GM18520 (cell line): ENCODE measurements around the gene CRB1.
"Not testable (repeated sequence)": the region's sequence is repeated elsewhere in the genome, so short reads cannot be mapped to it uniquely, and the experiment has no call there.

Experiments used
- ATAC-seq: cut with Tn5 transposase; IDR thresholded peaks from one replicate; pipeline ENCODE4 v1.9.1; 2021; ENCODE audit not compliant: unreplicated experiment

Gene CRB1

GRCh38 chr1:197451381-197451780, 183.3 kb downstream of the CRB1 start:
- ATAC-seq = no peak

- ATAC-seq = no peak
Observed at GRCh38 chr1:197453376-197454058, 185.5 kb downstream of the CRB1 start.

- ATAC-seq = no peak
Observed at GRCh38 chr1:197462539-197462938, 194.5 kb downstream of the CRB1 start.

GRCh38 chr1:197463142-197463541, 195.1 kb downstream of the CRB1 start:
- ATAC-seq = no peak

- no peak for ATAC-seq
Observed at GRCh38 chr1:197464044-197464443, 196.0 kb downstream of the CRB1 start.

- ATAC-seq = no peak
Observed at GRCh38 chr1:197465528-197466327, 197.7 kb downstream of the CRB1 start.

GRCh38 chr1:197466813-197467212, 198.8 kb downstream of the CRB1 start:
- ATAC-seq = no peak

GRCh38 chr1:197467881-197468280, 199.8 kb downstream of the CRB1 start:
- no peak for ATAC-seq

GRCh38 chr1:197468543-197469175, 200.6 kb downstream of the CRB1 start:
- no peak for ATAC-seq

GRCh38 chr1:197469620-197470210, 201.7 kb downstream of the CRB1 start:
- no peak for ATAC-seq

- no peak for ATAC-seq
Observed at GRCh38 chr1:197470330-197470729, 202.3 kb downstream of the CRB1 start.

- no peak for ATAC-seq
Observed at GRCh38 chr1:197471248-197471985, 203.4 kb downstream of the CRB1 start.

GRCh38 chr1:197472141-197472540, 204.1 kb downstream of the CRB1 start:
- ATAC-seq = no peak

GRCh38 chr1:197480446-197480845, 212.4 kb downstream of the CRB1 start:
- no peak for ATAC-seq

GRCh38 chr1:197481101-197481500, 213.0 kb downstream of the CRB1 start:
- ATAC-seq = peak; percentile 50

GRCh38 chr1:197485790-197486189, 217.7 kb downstream of the CRB1 start:
- ATAC-seq = no peak

- ATAC-seq = no peak
Observed at GRCh38 chr1:197486946-197487345, 218.9 kb downstream of the CRB1 start.

GRCh38 chr1:197491505-197491904, 223.5 kb downstream of the CRB1 start:
- ATAC-seq = not testable (repeated sequence)

GRCh38 chr1:197496722-197497121, 228.7 kb downstream of the CRB1 start:
- no peak for ATAC-seq

- no peak for ATAC-seq
Observed at GRCh38 chr1:197510691-197511378, 242.8 kb downstream of the CRB1 start.
